Measurements from ENCODE around the gene IGSF3. TPM values are rescaled to one million over a fixed set of nuclear protein-coding genes. Genes with fewer than 3 reads are reported as not detected.

The IGSF3 gene
- total RNA-seq, 2 donors from 2014 or later: 23.2 to 30.4 TPM

DNA sequence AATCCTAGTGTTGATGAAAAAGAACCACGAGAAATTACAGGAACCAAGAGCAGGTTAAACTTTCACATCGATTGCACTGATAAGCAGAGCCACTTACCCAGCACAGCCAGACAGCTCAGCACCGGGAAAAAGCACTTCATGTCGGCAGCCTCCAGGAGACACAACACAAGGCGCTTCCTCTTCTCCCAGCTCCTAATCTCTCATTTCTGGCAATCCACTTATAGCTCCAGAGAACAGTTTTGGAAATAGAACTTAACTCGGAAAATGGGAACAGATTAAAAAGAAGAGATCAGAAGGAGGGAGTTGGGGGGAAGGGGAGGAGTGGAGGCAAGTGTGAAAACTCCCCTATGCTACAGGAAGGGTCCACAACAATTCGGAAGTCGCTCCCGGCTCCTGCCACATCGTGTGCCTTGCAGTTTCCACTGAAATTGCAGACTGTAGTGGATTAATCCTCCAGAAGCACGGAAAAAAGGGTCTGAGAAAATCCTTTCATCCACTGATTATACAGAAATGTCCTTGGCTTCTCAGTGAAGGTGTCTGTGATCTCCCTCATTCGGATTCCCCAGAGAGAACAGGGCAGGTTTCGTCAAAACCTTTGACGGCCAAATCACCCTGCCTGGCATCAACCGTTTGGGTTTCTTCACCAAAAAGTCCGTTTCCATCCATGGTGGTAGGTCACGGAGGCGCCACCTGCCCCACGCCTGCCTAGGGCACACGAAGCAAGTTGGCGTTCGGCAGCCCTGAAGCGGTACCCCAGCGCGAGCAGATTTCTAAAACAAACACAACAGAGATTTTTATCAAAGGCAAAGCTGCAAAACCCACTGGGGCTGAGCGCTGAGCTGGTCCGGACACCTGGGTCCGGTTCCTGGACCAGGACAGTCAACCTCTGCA, 1.1 kb downstream of the IGSF3 start:
- TF ChIP-seq POLR2AphosphoS5 (IDR thresholded peaks at IDR 0.05) (no peak), POLR2A (IDR thresholded peaks at IDR 0.05) (no peak)
- TF ChIP-seq, protein P1, sequence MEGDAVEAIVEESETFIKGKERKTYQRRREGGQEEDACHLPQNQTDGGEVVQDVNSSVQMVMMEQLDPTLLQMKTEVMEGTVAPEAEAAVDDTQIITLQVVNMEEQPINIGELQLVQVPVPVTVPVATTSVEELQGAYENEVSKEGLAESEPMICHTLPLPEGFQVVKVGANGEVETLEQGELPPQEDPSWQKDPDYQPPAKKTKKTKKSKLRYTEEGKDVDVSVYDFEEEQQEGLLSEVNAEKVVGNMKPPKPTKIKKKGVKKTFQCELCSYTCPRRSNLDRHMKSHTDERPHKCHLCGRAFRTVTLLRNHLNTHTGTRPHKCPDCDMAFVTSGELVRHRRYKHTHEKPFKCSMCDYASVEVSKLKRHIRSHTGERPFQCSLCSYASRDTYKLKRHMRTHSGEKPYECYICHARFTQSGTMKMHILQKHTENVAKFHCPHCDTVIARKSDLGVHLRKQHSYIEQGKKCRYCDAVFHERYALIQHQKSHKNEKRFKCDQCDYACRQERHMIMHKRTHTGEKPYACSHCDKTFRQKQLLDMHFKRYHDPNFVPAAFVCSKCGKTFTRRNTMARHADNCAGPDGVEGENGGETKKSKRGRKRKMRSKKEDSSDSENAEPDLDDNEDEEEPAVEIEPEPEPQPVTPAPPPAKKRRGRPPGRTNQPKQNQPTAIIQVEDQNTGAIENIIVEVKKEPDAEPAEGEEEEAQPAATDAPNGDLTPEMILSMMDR (IDR thresholded peaks at IDR 0.05): no peak
- Histone ChIP-seq H3K9me3 (no peaks in the 10 kb centered on the region), H3K4me3 (peak overlapping the region; percentile 71 to 77), H3K27me3 (replicated peaks; ENCODE audit: insufficient read depth) (no peaks in the 10 kb centered on the region), H3K36me3 (no peaks in the 10 kb centered on the region), H3K4me1 (replicated peaks) (no peaks in the 10 kb centered on the region), H3K27ac (peak overlapping the region; percentile 62 to 66)
- intact Hi-C loops (cut with DNase I): loop anchor here (5.0 kb wide), 1 partner anchor 94 kb away; the partner anchor contains the start of gene CD58
- DNase-seq (ENCODE audit: low spot score): no peak
- 5% methylated on average over 28 of the region's 28 CpGs for WGBS

DNA sequence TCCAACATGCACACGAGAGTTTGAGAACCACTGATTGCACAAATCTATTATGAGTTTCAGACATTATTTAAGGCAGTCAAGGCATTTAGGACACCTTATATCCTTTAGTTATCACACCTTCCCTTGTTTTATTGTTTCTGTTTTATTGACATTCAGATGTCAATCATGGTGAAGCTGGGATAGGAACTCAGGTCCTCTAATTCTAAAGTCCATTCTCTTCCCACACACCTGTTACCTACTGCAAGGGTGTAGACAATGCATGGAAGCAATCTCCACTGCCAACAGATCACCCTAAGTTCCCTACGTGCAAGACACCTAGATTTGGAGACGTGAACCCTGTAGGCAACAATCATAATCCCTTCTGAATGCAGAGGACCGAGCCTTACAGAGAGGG, 2.6 kb downstream of the IGSF3 start:
- Histone ChIP-seq H3K27me3 (replicated peaks; ENCODE audit: insufficient read depth) (no peaks in the 10 kb centered on the region), H3K27ac (no peak overlapping the region), H3K4me1 (replicated peaks) (no peaks in the 10 kb centered on the region), H3K9me3 (no peaks in the 10 kb centered on the region), H3K36me3 (no peaks in the 10 kb centered on the region), H3K4me3 (no peak overlapping the region)
- 86% methylated on average over 4 of the region's 4 CpGs for WGBS
- intact Hi-C loops (cut with DNase I): loop anchor here (5.0 kb wide), 1 partner anchor 93 kb away; the partner anchor contains the start of gene CD58
- DNase-seq (ENCODE audit: low spot score): no peak
- TF ChIP-seq, protein P1 (IDR thresholded peaks at IDR 0.05): no peak
- TF ChIP-seq POLR2A (IDR thresholded peaks at IDR 0.05) (no peak), POLR2AphosphoS5 (IDR thresholded peaks at IDR 0.05) (no peak)

DNA sequence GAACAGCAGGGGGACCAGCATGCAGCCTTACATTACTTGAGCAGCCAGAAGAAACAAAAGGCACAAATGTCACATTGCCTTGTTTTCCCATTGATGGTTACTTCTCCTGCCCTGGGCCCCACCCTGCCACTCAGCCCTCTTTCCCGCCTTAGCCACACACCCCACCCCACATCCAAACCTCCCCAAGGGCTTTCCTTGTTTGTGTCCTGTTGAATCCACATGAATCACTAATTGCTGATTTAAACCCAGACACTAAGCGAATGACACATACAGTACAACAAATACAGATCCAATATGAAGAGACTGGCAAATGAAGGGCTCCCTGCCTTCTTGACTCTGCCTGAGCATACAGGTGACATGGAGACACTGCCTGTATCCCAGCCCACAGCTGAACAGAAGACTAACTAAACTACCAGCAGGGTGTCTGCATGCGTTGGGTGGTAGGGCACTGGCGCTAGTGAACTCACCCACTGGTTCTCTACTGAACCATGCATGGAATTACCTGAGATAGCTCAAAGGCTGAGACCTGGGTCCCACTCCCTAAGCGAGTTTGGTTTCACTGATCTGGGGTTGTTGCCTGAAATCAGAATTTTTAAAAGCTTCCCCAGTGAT, 3.1 kb downstream of the IGSF3 start:
- no peaks in the 10 kb centered on the region for H3K4me1 ChIP-seq (replicated peaks)
- intact Hi-C loops (cut with DNase I): no loop called here
- no peak overlapping the region for H3K4me3 ChIP-seq
- 90% methylated on average over 5 of the region's 5 CpGs for WGBS
- no peaks in the 10 kb centered on the region for H3K36me3 ChIP-seq
- H3K27ac ChIP-seq: no peak overlapping the region
- H3K9me3 ChIP-seq: no peaks in the 10 kb centered on the region
- TF ChIP-seq, protein P1 (IDR thresholded peaks at IDR 0.05): no peak
- TF ChIP-seq POLR2AphosphoS5 (IDR thresholded peaks at IDR 0.05): no peak
- TF ChIP-seq POLR2A (IDR thresholded peaks at IDR 0.05): no peak
- DNase-seq (ENCODE audit: low spot score): no peak
- H3K27me3 ChIP-seq (replicated peaks; ENCODE audit: insufficient read depth): no peaks in the 10 kb centered on the region

DNA sequence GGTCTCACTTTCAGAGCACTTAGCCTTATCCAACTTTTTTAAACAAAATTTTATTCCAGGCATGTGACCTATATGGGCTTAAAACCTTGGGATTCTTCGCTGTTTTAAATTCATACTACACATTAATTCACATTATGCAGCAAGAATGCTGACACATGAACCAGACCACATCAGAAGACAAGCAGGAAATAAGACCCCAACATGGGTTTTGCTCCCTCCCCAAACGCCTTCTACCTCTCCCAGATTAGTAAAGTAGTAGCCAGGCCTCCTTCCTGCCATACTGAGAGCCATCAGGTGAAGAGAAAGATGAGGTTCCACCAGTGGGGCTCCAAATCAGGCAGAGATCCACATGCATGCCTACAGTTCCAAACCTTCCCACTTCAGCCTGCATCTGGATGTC, 3.7 kb downstream of the IGSF3 start:
- Histone ChIP-seq H3K27me3 (replicated peaks; ENCODE audit: insufficient read depth) (no peaks in the 10 kb centered on the region), H3K4me3 (no peak overlapping the region), H3K4me1 (replicated peaks) (no peaks in the 10 kb centered on the region), H3K27ac (no peak overlapping the region), H3K36me3 (no peaks in the 10 kb centered on the region), H3K9me3 (no peaks in the 10 kb centered on the region)
- TF ChIP-seq POLR2A (IDR thresholded peaks at IDR 0.05) (no peak), POLR2AphosphoS5 (IDR thresholded peaks at IDR 0.05) (no peak)
- TF ChIP-seq, protein P1 (IDR thresholded peaks at IDR 0.05): no peak
- no peak for DNase-seq (ENCODE audit: low spot score)
- intact Hi-C loops (cut with DNase I): no loop called here
- 89% methylated on average over 2 of the region's 2 CpGs for WGBS
